GM21717 (cell line): Measurements from ENCODE around the gene PIP5K1B.

Experiments used
- ATAC-seq: cut with Tn5 transposase; IDR thresholded peaks from one replicate; pipeline ENCODE4 v1.9.1; 2021; ENCODE audit warnings: mild to moderate bottlenecking, moderate library complexity; ENCODE audit not compliant: unreplicated experiment

Gene PIP5K1B

GRCh38 chr9:68733021-68733405, 28.0 kb downstream of the PIP5K1B start:
- no peak for ATAC-seq

GRCh38 chr9:68738358-68738757, 33.3 kb downstream of the PIP5K1B start:
- no peak for ATAC-seq

- ATAC-seq = no peak
Measured at GRCh38 chr9:68739621-68740174, 34.7 kb downstream of the PIP5K1B start.

- ATAC-seq = no peak
Measured at GRCh38 chr9:68740561-68740960, 35.5 kb downstream of the PIP5K1B start.

- no peak for ATAC-seq
Measured at GRCh38 chr9:68741234-68741633, 36.2 kb downstream of the PIP5K1B start.

- no peak for ATAC-seq
Measured at GRCh38 chr9:68741704-68742332, 36.8 kb downstream of the PIP5K1B start.

- ATAC-seq = no peak
Measured at GRCh38 chr9:68742333-68742730, 37.3 kb downstream of the PIP5K1B start.

- ATAC-seq = no peak
Measured at GRCh38 chr9:68744426-68744825, 39.4 kb downstream of the PIP5K1B start.

GRCh38 chr9:68746525-68746924, 41.5 kb downstream of the PIP5K1B start:
- ATAC-seq = no peak

GRCh38 chr9:68747043-68747533, 42.0 kb downstream of the PIP5K1B start:
- ATAC-seq = no peak

GRCh38 chr9:68749135-68749534, 44.1 kb downstream of the PIP5K1B start:
- no peak for ATAC-seq

GRCh38 chr9:68749579-68750159, 44.6 kb downstream of the PIP5K1B start:
- ATAC-seq = no peak

- ATAC-seq = no peak
Measured at GRCh38 chr9:68750255-68750654, 45.2 kb downstream of the PIP5K1B start.

GRCh38 chr9:68750786-68751185, 45.7 kb downstream of the PIP5K1B start:
- ATAC-seq = no peak

- ATAC-seq = no peak
Measured at GRCh38 chr9:68751556-68751955, 46.5 kb downstream of the PIP5K1B start.

- no peak for ATAC-seq
Measured at GRCh38 chr9:68755051-68755450, 50.0 kb downstream of the PIP5K1B start.

GRCh38 chr9:68755752-68756151, 50.7 kb downstream of the PIP5K1B start:
- ATAC-seq = no peak

GRCh38 chr9:68759981-68760673, 55.1 kb downstream of the PIP5K1B start:
- no peak for ATAC-seq

- ATAC-seq = no peak
Measured at GRCh38 chr9:68760674-68761333, 55.8 kb downstream of the PIP5K1B start.

- no peak for ATAC-seq
Measured at GRCh38 chr9:68762570-68762969, 57.5 kb downstream of the PIP5K1B start.

GRCh38 chr9:68763104-68763503, 58.1 kb downstream of the PIP5K1B start:
- no peak for ATAC-seq
